Hematopoietic multipotent progenitor cell treated with erythropoietin and hydrocortisone succinate and interleukin-3 and kit ligand, for 4 days (in vitro differentiated cells): ENCODE results near the gene COL2A1.

Experiments
- DNase-seq: peaks from one replicate; pipeline ENCODE4 v3.0.0-alpha.2; 2015

Gene COL2A1

DNA sequence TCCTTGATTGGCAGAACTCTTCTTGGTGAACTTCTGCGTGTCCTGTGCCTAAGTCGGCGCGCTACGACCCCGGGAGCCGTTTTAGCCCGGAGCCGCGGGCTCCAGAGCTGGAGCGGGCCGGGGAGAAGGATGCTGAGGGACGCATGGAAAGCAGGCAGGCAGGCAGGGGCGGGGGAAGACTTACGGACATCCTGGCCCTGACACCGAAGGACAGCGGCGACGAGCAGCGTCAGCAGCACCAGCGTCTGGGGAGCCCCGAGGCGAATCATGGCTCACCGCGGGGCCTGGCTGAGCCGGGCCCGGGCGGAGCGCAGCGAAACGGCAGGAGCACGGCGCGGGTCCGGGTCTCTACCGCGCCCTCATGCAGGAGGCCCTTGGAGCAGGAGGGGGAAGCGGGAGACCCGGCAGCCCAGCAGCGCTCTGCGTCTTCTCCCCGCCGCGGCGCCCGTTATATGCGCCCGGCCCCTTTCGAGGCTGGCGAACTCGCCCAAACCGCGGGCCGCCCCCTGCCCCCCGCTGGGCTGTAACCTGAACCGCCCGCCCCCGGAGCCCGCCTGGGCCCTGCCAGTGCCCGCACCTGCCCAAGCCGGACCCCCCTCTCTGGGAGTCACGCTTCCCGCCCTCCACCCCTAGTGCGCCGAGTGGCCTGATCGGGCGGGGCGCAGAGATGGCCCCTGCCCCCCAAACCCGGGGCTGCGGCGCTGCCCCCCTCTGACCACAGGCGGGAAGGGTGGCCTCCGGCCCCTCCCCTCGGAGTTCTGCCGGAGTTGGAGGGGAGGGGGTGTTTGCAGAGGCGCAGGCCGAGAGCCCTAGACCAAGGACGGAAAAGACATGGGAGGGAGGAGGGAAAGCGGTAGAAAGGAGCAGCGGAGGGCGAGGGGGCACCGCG, at the start of gene COL2A1:
Gene COL2A1 (minus strand): TSS at position 424 of the 889 bp plus-strand sequence. CDS start 155 bp downstream, at position 269.
- DNase-seq = peak; percentile 45

- DNase-seq = no peak
Observed at GRCh38 chr12:48053883-48054282, 49.6 kb upstream of the COL2A1 start.

GRCh38 chr12:48053122-48053521, 48.8 kb upstream of the COL2A1 start:
- no peak for DNase-seq

- DNase-seq = no peak
Observed at GRCh38 chr12:48051681-48052080, 47.4 kb upstream of the COL2A1 start.

DNA sequence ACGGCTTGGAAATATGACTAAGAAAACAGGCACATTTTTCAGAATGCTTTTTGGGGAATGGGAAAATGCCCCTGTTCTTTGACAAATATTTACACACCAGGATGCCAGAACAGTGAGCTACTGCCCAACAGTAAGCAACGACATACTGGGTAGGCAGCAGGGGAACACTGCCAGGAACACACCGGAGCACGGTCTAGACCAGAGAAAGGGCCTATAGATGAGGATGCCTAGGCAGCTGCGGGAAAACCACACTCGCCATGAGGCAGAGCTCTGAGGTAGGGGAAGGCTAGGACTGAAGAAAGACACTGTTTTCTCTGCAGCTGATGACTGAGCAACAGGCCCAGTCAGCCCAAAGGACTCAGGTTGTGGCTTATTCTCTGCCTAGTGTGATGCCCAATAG, 45.9 kb upstream of the COL2A1 start:
- DNase-seq = no peak

DNA sequence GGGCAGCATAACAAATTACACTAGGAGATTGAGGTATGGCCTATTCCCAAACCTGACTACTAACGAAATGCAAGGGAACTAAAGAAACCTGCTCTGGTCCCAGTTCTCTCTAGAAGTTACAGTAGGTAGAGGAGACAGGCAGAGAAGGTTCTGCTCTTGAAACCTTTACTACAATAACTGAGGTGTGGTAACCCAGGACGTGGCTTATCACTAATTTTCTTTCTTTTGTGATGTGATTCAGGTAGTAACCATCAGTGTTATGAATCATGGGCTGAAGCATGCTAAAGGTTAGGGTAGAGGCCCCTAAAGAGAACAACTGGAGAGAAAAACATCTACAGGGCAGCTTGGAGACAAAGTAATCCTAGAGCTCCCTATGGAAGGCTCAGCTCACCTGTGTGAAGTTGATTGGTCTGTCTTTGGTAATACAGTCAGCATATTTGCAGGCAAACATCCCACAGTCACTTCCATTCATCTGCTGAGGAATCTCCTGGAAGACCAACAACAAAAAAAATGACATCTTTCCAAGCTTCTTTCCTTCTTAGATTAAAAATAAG, 41.8 kb upstream of the COL2A1 start:
- DNase-seq = no peak

- DNase-seq = no peak
Observed at GRCh38 chr12:48045061-48045846, 41.0 kb upstream of the COL2A1 start.

- DNase-seq = no peak
Observed at GRCh38 chr12:48044396-48044795, 40.1 kb upstream of the COL2A1 start.

GRCh38 chr12:48043771-48044170, 39.5 kb upstream of the COL2A1 start:
- no peak for DNase-seq

DNA sequence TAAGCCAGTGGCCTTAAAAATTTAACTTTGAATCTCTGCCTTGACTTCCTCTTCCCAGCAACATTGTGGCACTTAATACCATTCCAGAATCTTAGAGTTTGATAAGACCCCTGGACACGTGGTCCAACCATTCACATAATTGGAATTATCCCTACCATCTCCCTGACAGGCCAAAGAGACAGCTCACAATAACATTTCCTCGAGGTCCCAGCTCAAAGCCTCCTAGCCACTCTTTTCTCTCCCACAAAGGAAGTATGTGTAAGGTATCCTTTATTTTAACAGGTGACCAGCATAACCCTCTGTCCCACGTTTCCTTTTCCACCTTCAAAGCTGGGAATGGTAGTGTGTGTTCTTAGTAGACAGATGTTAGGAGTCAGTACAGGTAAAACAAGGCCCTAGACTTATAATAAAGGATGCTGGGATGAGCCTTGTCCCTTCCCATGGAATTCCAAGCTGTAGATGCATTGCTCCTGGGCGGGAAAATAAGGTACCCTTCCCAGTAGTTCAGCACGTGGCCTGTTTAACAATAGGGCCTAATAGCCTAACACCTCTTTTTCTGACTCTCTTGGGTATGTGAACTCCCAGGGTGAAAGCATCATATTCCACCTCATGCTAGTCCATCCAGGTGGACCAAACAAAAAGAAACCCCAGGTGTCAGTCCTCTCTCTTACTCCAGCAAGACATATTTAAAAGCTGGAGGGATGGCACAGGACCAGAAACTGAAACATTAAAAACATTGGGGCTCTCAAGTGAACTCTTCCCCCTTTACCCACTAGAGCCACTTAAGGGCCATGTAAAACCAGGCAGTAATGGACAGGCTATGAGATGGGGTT, 37.5 kb upstream of the COL2A1 start:
- DNase-seq = no peak

GRCh38 chr12:48040354-48040753, 36.1 kb upstream of the COL2A1 start:
- DNase-seq = no peak

DNA sequence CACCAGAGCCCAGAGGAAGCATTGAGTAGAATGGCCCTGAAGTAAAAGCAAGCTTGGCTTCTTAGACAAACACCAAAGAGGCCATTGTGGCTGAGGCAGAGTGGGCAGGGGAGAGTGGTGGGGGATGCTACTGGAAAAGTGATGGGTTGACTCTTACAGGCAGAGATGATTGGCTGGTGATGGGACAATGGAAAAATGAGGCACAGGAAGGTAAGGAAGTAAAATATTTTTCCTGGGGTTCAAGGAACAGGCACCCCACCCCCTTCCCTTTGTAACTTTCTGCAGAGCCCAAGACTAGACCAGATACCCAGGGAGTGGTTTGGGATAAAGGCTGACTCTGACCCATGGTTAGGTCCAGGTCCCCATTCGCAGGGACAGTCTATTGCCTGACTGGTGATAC, 34.9 kb upstream of the COL2A1 start:
- no peak for DNase-seq

DNA sequence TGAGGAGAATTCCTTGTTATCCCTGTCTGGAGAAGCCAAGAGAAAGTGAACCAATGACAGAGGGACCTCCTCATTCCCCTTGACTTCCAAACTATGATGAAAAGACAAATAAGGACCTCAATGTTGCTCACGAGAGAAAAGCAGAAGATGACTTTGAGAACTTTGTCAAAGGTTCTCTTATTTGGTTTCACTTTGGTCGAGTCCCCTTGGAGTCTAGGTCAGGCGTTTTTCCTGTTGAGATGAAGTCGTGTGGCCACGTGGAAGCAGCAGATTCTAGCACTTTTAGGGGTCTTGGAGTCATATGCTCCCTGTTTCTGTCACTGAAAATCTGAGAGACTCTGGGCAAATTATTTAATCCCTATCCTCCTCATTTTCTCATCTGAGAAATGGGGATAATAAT, 33.8 kb upstream of the COL2A1 start:
- peak; percentile 14 for DNase-seq

DNA sequence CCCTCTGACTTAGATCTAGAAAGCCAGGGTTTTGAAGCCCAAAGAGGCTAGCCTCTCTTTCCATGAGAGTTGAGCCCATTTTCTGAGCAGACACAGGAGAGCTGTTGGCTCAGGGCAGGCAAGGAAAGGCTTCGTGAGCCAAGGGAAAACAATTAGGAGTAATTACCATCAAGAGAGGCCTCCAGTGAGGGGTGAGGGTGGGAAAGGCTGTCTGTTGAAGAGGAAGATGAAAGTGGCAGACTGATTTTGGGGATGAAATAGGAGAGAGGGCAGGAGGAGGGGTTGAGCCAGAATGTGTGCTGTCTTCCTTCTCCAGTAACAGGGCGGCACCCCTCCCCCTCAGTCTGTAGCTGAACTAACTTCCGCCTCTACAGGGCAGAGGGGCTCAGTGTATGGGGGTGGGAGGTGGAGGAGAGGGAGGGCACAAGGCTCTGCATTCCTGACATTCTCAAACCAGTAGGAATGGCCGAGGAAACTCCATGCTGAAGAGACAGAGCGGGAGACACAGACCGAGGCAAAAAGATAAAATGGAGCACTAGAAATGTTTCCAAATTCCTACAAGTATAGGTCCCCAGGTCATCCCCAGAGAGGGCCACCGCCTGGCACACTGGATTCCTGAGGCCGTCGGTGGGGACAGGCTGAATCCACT, 33.1 kb upstream of the COL2A1 start:
- DNase-seq = peak; percentile 9

GRCh38 chr12:48036818-48037217, 32.5 kb upstream of the COL2A1 start:
- no peak for DNase-seq

- no peak for DNase-seq
Observed at GRCh38 chr12:48034835-48035805, 30.8 kb upstream of the COL2A1 start.

- no peak for DNase-seq
Observed at GRCh38 chr12:48033451-48033850, 29.2 kb upstream of the COL2A1 start.

- DNase-seq = no peak
Observed at GRCh38 chr12:48032597-48032996, 28.3 kb upstream of the COL2A1 start.

GRCh38 chr12:48031135-48031960, 27.1 kb upstream of the COL2A1 start:
- no peak for DNase-seq

GRCh38 chr12:48030173-48030650, 25.9 kb upstream of the COL2A1 start:
- DNase-seq = peak; percentile 18
